Ovary (tissue), 9 donors: ENCODE data around the gene ELAVL2. TPM values are rescaled to one million over a fixed set of nuclear protein-coding genes. Genes with fewer than 3 reads are reported as not detected.

Source experiments
- DNase-seq, 5 donors: peaks; one replicate each; pipeline ENCODE4 v3.0.0-alpha.2; 2019 to 2020
- H3K27ac ChIP-seq, 2 donors: fragments of 200-600 bp; one replicate each; pipeline versions ENCODE4 v1.5.1 to v1.8.0; 2019 to 2022
- H3K27me3 ChIP-seq: fragments of 200-600 bp; one replicate; pipeline ENCODE4 v1.8.0; 2022
- H3K36me3 ChIP-seq: fragments of 200-600 bp; sonication (generic); one replicate; pipeline ENCODE4 v1.5.1; 2019
- H3K4me1 ChIP-seq: one replicate; pipeline ENCODE4 v1.8.1; 2013; ENCODE audit warnings: mild to moderate bottlenecking, moderate library complexity; ENCODE audit not compliant: insufficient read depth
- H3K4me3 ChIP-seq: fragments of 200-600 bp; sonication (generic); one replicate; pipeline ENCODE4 v1.5.1; 2017
- H3K9me3 ChIP-seq, 2 donors: fragments of 200-600 bp in 1 of 2; sonication (generic) in 1 of 2; one replicate each; pipeline versions ENCODE4 v1.5.1 to v1.8.1; 2013 to 2019; ENCODE audit warnings: mild to moderate bottlenecking in 1 of 2, moderate library complexity in 1 of 2
- EP300 ChIP-seq: sonication (generic); formaldehyde crosslinking; IDR thresholded peaks from one replicate; pipeline ENCODE4 v1.6.1; 2017; ENCODE audit warnings: antibody characterized with exemption
- POLR2A ChIP-seq: fragments of 450-650 bp; IDR thresholded peaks from one replicate; pipeline ENCODE4 v1.6.1; 2017; ENCODE audit warnings: antibody characterized with exemption, mild to moderate bottlenecking, moderate library complexity
- WGBS, 3 donors: extraction: QIAGEN DNeasy Blood & Tissue Kit in 1 of 3; methylation state at CpG; one replicate each; pipeline versions ENCODE4 v1.1.5 to v1.1.7; 2013 to 2017; 5-methylcytosine and 5-hydroxymethylcytosine counted together
- intact Hi-C, 4 donors: fragments of 100-400 bp; cut with DNase I; formaldehyde crosslinking; loops; one replicate each; pipeline versions ENCODE4 v1.11.0 to v1.15.1; 2022 to 2023
- polyA plus RNA-seq, 2 donors: library from polyadenylated mRNA; stranded (reverse); fragments of 200-250 nt in 1 of 2; fragments of 350-450 nt in 1 of 2; fragmentation: Illumina TruSeq in 1 of 2; extraction: RNeasy Lipid Tissue Mini Kit (QIAGEN cat#74804) in 1 of 2; gene quantifications; one replicate each; pipeline ENCODE4 v1.2.3, GENCODE V29; 2013 to 2014
- total RNA-seq, 7 donors: library from RNA; depleted of rRNA in 2 of 7; stranded (reverse); fragments of >200 nt in 2 of 7; fragmentation: NEBNext Ultra II Directional in 3 of 7; extraction: Animal tissue kit (Norgen Biotek cat#: 25700) in 3 of 7; gene quantifications; one replicate each; pipeline versions ENCODE4 v1.1.0 to v1.2.4, GENCODE V29; 2016 to 2023
- TF ChIP-seq, protein P1 (sequence below), 3 donors: fragments of 450-650 bp in 2 of 3; fragments of 200-600 bp in 1 of 3; IDR thresholded peaks; one replicate each; pipeline versions ENCODE4 v1.5.1 to v1.8.0; 2016 to 2022; ENCODE audit warnings: antibody characterized with exemption in 3 of 3, mild to moderate bottlenecking in 1 of 3
- donor health status: DM: no; HTN: no; CAD: no; lungs with moderate emphysema.
- donor health status: DM: no; HTN: no; CAD: no.
- donor health status: Bipolar disorder and iron deficiency.
- donor health status: DM: yes; HTN: yes; CAD: no.
- donor health status: DM: no; HTN: no; CAD: no.
- donor health status: DM: yes; HTN: yes; CAD: no.

Gene ELAVL2
- total and polyA plus RNA-seq, 9 donors: 0.36 to 1.7 (median 0.97) TPM

DNA sequence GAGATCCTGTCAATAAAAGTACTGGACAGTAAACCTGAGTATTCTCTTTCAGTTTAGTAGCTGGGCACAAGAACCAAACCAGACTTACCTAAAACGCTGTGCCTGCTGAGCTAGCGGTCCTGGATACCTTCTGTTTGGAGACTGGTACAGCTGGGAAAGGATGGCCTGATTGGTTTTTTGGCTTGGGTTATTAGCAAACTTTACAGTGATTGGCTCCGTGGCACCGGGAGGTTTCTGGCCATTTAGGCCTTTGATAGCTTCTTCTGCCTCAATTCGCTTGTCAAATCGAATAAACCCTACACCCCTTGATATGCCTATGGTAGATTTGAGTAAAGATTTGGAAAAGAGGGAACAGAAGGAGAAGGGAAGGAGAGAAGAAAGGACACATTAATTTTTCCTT is 124.7 kb downstream of the ELAVL2 start:
- no peak overlapping the region for H3K27ac ChIP-seq
- no peaks in the 10 kb centered on the region for H3K4me1 ChIP-seq
- H3K4me3 ChIP-seq: no peak overlapping the region
- intact Hi-C loops: no loop called here
- no peak for TF ChIP-seq POLR2A
- no peak for DNase-seq
- H3K27me3 ChIP-seq: no peaks in the 10 kb centered on the region
- H3K9me3 ChIP-seq: no peaks in the 10 kb centered on the region
- no peaks in the 10 kb centered on the region for H3K36me3 ChIP-seq
- WGBS, 3 donors: 96 to 98% (median 97%) methylated on average over 6 of the region's 6 CpGs

DNA sequence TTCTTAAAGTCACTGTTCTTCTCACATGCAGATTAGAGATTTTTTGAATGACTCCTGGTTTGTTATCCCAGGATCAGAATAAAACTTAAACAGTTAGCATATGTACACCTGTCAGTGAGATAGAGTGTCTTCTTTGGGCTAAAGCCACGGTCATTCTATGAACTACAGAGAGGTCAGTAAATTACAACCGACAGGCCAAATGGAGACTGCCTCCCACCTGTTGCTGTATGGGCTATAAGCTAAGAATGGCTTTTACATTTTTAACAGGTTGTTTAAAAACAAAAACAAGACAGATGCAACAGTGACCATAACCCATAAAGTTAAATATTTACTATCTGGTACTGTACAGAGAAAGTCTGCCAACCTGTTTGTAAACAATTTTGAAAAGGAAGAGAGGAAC is 125.7 kb downstream of the ELAVL2 start:
- 42 to 55% (median 50%) methylated on average over 2 of the region's 2 CpGs for WGBS, 3 donors
- Histone ChIP-seq H3K36me3 (no peaks in the 10 kb centered on the region), H3K27me3 (no peaks in the 10 kb centered on the region), H3K9me3 (no peaks in the 10 kb centered on the region), H3K4me3 (no peak overlapping the region), H3K27ac (no peak overlapping the region), H3K4me1 (no peaks in the 10 kb centered on the region)
- intact Hi-C loops: no loop called here
- TF ChIP-seq, protein P1, sequence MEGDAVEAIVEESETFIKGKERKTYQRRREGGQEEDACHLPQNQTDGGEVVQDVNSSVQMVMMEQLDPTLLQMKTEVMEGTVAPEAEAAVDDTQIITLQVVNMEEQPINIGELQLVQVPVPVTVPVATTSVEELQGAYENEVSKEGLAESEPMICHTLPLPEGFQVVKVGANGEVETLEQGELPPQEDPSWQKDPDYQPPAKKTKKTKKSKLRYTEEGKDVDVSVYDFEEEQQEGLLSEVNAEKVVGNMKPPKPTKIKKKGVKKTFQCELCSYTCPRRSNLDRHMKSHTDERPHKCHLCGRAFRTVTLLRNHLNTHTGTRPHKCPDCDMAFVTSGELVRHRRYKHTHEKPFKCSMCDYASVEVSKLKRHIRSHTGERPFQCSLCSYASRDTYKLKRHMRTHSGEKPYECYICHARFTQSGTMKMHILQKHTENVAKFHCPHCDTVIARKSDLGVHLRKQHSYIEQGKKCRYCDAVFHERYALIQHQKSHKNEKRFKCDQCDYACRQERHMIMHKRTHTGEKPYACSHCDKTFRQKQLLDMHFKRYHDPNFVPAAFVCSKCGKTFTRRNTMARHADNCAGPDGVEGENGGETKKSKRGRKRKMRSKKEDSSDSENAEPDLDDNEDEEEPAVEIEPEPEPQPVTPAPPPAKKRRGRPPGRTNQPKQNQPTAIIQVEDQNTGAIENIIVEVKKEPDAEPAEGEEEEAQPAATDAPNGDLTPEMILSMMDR (IDR thresholded peaks at IDR 0.05): no peak
- no peak for TF ChIP-seq EP300
- no peak for TF ChIP-seq POLR2A
- no peak for DNase-seq

DNA sequence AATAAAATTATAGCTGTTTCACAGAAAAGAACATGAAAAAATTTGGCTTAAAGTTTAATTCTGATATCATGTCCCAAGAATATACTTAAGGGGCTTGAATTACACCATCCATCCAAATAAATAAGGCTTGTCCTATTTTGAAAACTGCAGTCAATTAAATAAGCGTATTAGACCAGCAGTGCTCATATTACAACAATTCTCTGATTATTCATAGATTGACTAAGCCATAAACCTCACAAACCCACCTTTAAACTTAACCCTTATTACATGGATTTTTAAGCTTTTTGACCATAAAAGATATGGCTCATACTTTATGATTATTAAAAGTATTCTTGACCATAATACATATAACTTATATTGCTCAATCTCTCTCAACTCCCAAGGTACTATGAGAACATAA is 127.9 kb downstream of the ELAVL2 start:
- H3K27me3 ChIP-seq: no peaks in the 10 kb centered on the region
- intact Hi-C loops: no loop called here
- 69 to 93% (median 70%) methylated on average over 1 of the region's 1 CpG for WGBS, 3 donors
- H3K9me3 ChIP-seq: no peaks in the 10 kb centered on the region
- no peak for TF ChIP-seq EP300
- TF ChIP-seq POLR2A: no peak
- TF ChIP-seq, protein P1 (IDR thresholded peaks at IDR 0.05): no peak
- H3K27ac ChIP-seq: no peak overlapping the region
- no peak overlapping the region for H3K4me3 ChIP-seq
- no peaks in the 10 kb centered on the region for H3K4me1 ChIP-seq
- DNase-seq: no peak
- no peaks in the 10 kb centered on the region for H3K36me3 ChIP-seq

DNA sequence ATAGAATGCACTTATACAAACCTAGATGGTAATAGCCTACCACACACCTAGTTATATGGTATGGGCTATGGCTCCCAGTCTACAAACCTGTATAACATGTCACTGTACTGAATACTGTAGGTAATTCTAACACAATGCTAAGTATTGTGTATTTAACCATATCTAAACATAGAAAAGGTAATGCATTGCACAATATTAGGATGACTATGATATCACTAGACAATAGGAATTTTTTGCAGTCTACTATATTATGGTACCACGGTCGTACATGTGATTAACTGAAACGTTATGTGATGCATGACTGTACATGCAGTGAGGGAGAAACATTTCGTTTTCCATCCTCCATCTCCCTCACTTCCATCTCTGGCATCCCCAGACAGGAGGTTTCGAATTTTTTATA is 130.5 kb downstream of the ELAVL2 start:
- no peak overlapping the region for H3K27ac ChIP-seq
- H3K4me3 ChIP-seq: no peak overlapping the region
- TF ChIP-seq, protein P1 (IDR thresholded peaks at IDR 0.05): no peak
- TF ChIP-seq POLR2A (no peak), EP300 (no peak)
- DNase-seq: no peak
- H3K27me3 ChIP-seq: no peaks in the 10 kb centered on the region
- WGBS, 3 donors: 92 to 94% (median 94%) methylated on average over 5 of the region's 5 CpGs
- intact Hi-C loops: no loop called here
- no peaks in the 10 kb centered on the region for H3K9me3 ChIP-seq
- no peaks in the 10 kb centered on the region for H3K4me1 ChIP-seq
- no peaks in the 10 kb centered on the region for H3K36me3 ChIP-seq

DNA sequence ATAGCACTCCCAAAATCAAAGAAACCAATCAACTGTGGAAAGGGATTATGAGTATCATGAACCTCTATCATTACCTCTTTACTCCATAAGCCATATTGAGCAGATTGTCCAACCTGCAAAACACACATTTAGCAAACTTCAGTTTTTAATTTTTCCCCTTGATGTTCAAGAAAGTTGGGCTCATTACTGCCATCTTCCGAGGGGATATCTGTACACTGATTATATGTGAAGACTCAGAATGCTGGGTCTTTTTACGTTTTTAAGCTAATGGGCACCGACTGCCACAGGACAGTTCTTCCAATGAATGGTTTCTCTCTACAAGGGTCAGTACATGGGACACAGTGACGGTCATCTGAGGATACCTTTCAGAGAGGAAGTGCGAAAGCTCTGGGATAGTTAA is 132.7 kb downstream of the ELAVL2 start:
- TF ChIP-seq POLR2A (no peak), EP300 (no peak)
- TF ChIP-seq, protein P1 (IDR thresholded peaks at IDR 0.05): no peak
- H3K4me3 ChIP-seq: no peak overlapping the region
- 95 to 97% (median 97%) methylated on average over 5 of the region's 5 CpGs for WGBS, 3 donors
- no peaks in the 10 kb centered on the region for H3K27me3 ChIP-seq
- no peak for DNase-seq
- intact Hi-C loops: no loop called here
- no peaks in the 10 kb centered on the region for H3K36me3 ChIP-seq
- no peaks in the 10 kb centered on the region for H3K4me1 ChIP-seq
- no peaks in the 10 kb centered on the region for H3K9me3 ChIP-seq
- no peak overlapping the region for H3K27ac ChIP-seq
